Liver (tissue), 9 donors: ENCODE measurements around the gene ALCAM. TPM values are rescaled to one million over a fixed set of nuclear protein-coding genes. Genes with fewer than 3 reads are reported as not detected.

Experiments
- DNase-seq: peaks from one replicate; pipeline ENCODE4 v3.0.0-alpha.2; 2017; ENCODE audit warnings: low spot score
- H3K27ac ChIP-seq, 2 donors: one replicate each; pipeline ENCODE4 v1.7.0; 2013; ENCODE audit warnings: inconsistent platforms in 2 of 2, low read length in 2 of 2, control low read depth in 1 of 2, low read depth in 1 of 2, mild to moderate bottlenecking in 1 of 2
- H3K27me3 ChIP-seq, 4 donors: one replicate each; pipeline versions ENCODE4 v1.6.1 to v1.7.0; 2013; ENCODE audit warnings: low read length in 3 of 4, inconsistent platforms in 1 of 4, mild to moderate bottlenecking in 1 of 4, moderate library complexity in 1 of 4; ENCODE audit not compliant: control insufficient read depth in 4 of 4, insufficient read depth in 4 of 4
- H3K36me3 ChIP-seq, 4 donors: one replicate each; pipeline versions ENCODE4 v1.6.1 to v1.7.0; 2013; ENCODE audit warnings: low read length in 3 of 4, mild to moderate bottlenecking in 3 of 4, low read depth in 1 of 4, moderate library complexity in 1 of 4; ENCODE audit not compliant: control insufficient read depth in 4 of 4, insufficient read depth in 3 of 4
- H3K4me1 ChIP-seq, 4 donors: one replicate each; pipeline versions ENCODE4 v1.6.1 to v1.7.0; 2013; ENCODE audit warnings: low read length in 3 of 4, mild to moderate bottlenecking in 3 of 4, moderate library complexity in 1 of 4; ENCODE audit not compliant: control insufficient read depth in 4 of 4, insufficient read depth in 4 of 4
- H3K4me3 ChIP-seq, 3 donors: one replicate each; pipeline versions ENCODE4 v1.6.1 to v1.7.0; 2013; ENCODE audit warnings: low read length in 3 of 3, control low read depth in 1 of 3, low read depth in 1 of 3, mild to moderate bottlenecking in 1 of 3
- H3K9ac ChIP-seq, 2 donors: one replicate each; pipeline ENCODE4 v1.7.0; 2013; ENCODE audit warnings: low read length in 2 of 2, mild to moderate bottlenecking in 2 of 2, moderate library complexity in 2 of 2, control low read depth in 1 of 2, low read depth in 1 of 2
- H3K9me3 ChIP-seq, 4 donors: one replicate each; pipeline versions ENCODE4 v1.6.1 to v1.7.0; 2013; ENCODE audit warnings: low read length in 3 of 4; ENCODE audit not compliant: control insufficient read depth in 4 of 4
- EGR1 ChIP-seq, 2 donors: IDR thresholded peaks; 2 replicates each; pipeline ENCODE4 v1.6.1; 2016 to 2018; ENCODE audit warnings: antibody characterized with exemption in 2 of 2, low read depth in 2 of 2
- FOXA1 ChIP-seq: IDR thresholded peaks from 2 replicates; pipeline ENCODE4 v1.6.1; 2016; ENCODE audit warnings: antibody characterized with exemption
- FOXA2 ChIP-seq: IDR thresholded peaks from 2 replicates; pipeline ENCODE4 v1.6.1; 2016; ENCODE audit warnings: antibody characterized with exemption
- GABPA ChIP-seq, 2 donors: IDR thresholded peaks in 1 of 2; conservative IDR thresholded peaks in 1 of 2; 2 replicates each; pipeline ENCODE4 v1.6.1; 2016; ENCODE audit warnings: antibody characterized with exemption in 2 of 2, mild to moderate bottlenecking in 1 of 2, moderate library complexity in 1 of 2
- HNF4A ChIP-seq, 2 donors: conservative IDR thresholded peaks; 2 replicates each; pipeline ENCODE4 v1.6.1; 2016; ENCODE audit warnings: antibody characterized with exemption in 2 of 2, mild to moderate bottlenecking in 2 of 2
- HNF4G ChIP-seq: IDR thresholded peaks from 2 replicates; pipeline ENCODE4 v1.6.1; 2016; ENCODE audit warnings: antibody characterized with exemption
- JUND ChIP-seq, 2 donors: IDR thresholded peaks; 2 replicates each; pipeline ENCODE4 v1.6.1; 2016; ENCODE audit warnings: antibody characterized with exemption in 2 of 2
- NR2F2 ChIP-seq: IDR thresholded peaks from 2 replicates; pipeline ENCODE4 v1.6.1; 2016; ENCODE audit warnings: antibody characterized with exemption
- RAD21 ChIP-seq, 2 donors: IDR thresholded peaks; 2 replicates each; pipeline ENCODE4 v1.6.1; 2016; ENCODE audit warnings: antibody characterized with exemption in 2 of 2, mild to moderate bottlenecking in 2 of 2
- RXRA ChIP-seq, 2 donors: IDR thresholded peaks; 2 replicates each; pipeline ENCODE4 v1.6.1; 2017 to 2018; ENCODE audit warnings: antibody characterized with exemption in 2 of 2, mild to moderate bottlenecking in 1 of 2
- SP1 ChIP-seq: IDR thresholded peaks from 2 replicates; pipeline ENCODE4 v1.6.1; 2018; ENCODE audit warnings: antibody characterized with exemption, mild to moderate bottlenecking
- TAF1 ChIP-seq: conservative IDR thresholded peaks from 2 replicates; pipeline ENCODE4 v1.6.1; 2016; ENCODE audit warnings: antibody characterized with exemption, mild to moderate bottlenecking
- YY1 ChIP-seq: IDR thresholded peaks from 2 replicates; pipeline ENCODE4 v1.6.1; 2016; ENCODE audit warnings: antibody characterized with exemption, mild to moderate bottlenecking
- polyA plus RNA-seq, 2 donors: library from polyadenylated mRNA; stranded (reverse) in 1 of 2; unstranded in 1 of 2; fragments of 200-250 nt in 1 of 2; fragments of >200 nt in 1 of 2; fragmentation: Nextera tagmentation in 1 of 2; extraction: Ambion mirVana in 1 of 2; gene quantifications; one replicate each; pipeline versions ENCODE4 v1.2.1 to v1.2.3, GENCODE V29; 2013 to 2015
- total RNA-seq, 2 donors: library from RNA; depleted of rRNA; stranded (reverse); fragments of >200 nt; gene quantifications; one replicate each; pipeline ENCODE4 v1.2.3, GENCODE V29; 2014
- TF ChIP-seq, protein P1 (sequence below): fragments of 150-350 bp; IDR thresholded peaks from 2 replicates; pipeline ENCODE4 v1.5.1; 2017; ENCODE audit warnings: improper control_type of control experiment, low read depth, low read length; ENCODE audit not compliant: missing input control
- TF ChIP-seq, protein P2 (sequence below): IDR thresholded peaks from 2 replicates; pipeline ENCODE4 v1.6.1; 2016; ENCODE audit warnings: antibody characterized with exemption, mild to moderate bottlenecking
- TF ChIP-seq, protein P3 (sequence below): IDR thresholded peaks from 2 replicates; pipeline ENCODE4 v1.6.1; 2016; ENCODE audit warnings: antibody characterized with exemption
- TF ChIP-seq, protein P4 (sequence below): IDR thresholded peaks from 2 replicates; pipeline ENCODE4 v1.6.1; 2016; ENCODE audit warnings: antibody characterized with exemption
- TF ChIP-seq, protein P5 (sequence below): IDR thresholded peaks from 2 replicates; pipeline ENCODE4 v1.6.1; 2016; ENCODE audit warnings: antibody characterized with exemption
- donor health status: healthy.
- donor health status: healthy.
- donor health status: healthy.
- donor health status: healthy.
- donor health status: healthy.

Gene ALCAM
- total and polyA plus RNA-seq, 4 donors, result 14.2 to 62.0 (median 32.3) TPM

DNA sequence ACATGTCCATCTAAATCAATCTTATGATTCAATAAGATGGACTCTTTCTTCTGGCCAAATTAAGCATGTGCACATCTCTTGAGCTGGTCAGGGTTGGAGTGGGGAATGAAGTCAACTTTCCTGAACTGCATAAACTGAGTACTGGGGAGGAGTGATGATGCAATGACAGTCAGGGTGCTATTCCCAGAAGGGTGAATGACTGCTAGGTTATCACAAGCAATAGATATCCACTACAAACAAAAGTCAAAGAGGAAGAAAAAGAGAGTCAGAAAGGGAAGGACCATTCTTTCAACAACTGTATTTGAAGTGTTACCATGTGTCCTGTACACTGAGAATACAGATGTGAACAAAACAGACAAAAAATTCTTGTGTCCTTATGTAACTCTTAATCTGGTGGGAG lies 70.0 kb downstream of the ALCAM start:
- TF ChIP-seq, protein P1, sequence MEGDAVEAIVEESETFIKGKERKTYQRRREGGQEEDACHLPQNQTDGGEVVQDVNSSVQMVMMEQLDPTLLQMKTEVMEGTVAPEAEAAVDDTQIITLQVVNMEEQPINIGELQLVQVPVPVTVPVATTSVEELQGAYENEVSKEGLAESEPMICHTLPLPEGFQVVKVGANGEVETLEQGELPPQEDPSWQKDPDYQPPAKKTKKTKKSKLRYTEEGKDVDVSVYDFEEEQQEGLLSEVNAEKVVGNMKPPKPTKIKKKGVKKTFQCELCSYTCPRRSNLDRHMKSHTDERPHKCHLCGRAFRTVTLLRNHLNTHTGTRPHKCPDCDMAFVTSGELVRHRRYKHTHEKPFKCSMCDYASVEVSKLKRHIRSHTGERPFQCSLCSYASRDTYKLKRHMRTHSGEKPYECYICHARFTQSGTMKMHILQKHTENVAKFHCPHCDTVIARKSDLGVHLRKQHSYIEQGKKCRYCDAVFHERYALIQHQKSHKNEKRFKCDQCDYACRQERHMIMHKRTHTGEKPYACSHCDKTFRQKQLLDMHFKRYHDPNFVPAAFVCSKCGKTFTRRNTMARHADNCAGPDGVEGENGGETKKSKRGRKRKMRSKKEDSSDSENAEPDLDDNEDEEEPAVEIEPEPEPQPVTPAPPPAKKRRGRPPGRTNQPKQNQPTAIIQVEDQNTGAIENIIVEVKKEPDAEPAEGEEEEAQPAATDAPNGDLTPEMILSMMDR, result no peak
- TF ChIP-seq NR2F2, result no peak
- TF ChIP-seq, protein P2, sequence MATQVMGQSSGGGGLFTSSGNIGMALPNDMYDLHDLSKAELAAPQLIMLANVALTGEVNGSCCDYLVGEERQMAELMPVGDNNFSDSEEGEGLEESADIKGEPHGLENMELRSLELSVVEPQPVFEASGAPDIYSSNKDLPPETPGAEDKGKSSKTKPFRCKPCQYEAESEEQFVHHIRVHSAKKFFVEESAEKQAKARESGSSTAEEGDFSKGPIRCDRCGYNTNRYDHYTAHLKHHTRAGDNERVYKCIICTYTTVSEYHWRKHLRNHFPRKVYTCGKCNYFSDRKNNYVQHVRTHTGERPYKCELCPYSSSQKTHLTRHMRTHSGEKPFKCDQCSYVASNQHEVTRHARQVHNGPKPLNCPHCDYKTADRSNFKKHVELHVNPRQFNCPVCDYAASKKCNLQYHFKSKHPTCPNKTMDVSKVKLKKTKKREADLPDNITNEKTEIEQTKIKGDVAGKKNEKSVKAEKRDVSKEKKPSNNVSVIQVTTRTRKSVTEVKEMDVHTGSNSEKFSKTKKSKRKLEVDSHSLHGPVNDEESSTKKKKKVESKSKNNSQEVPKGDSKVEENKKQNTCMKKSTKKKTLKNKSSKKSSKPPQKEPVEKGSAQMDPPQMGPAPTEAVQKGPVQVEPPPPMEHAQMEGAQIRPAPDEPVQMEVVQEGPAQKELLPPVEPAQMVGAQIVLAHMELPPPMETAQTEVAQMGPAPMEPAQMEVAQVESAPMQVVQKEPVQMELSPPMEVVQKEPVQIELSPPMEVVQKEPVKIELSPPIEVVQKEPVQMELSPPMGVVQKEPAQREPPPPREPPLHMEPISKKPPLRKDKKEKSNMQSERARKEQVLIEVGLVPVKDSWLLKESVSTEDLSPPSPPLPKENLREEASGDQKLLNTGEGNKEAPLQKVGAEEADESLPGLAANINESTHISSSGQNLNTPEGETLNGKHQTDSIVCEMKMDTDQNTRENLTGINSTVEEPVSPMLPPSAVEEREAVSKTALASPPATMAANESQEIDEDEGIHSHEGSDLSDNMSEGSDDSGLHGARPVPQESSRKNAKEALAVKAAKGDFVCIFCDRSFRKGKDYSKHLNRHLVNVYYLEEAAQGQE, result peak; percentile 75
- peak in 1 of 2 donors; percentile 61 for TF ChIP-seq EGR1 (IDR thresholded peaks at IDR 0.05; ENCODE audit: low read depth in 2 of 2)
- TF ChIP-seq RAD21 (IDR thresholded peaks at IDR 0.05), result peak; percentile 50 to 65
- TF ChIP-seq FOXA2, result peak; percentile 81
- TF ChIP-seq, protein P3, sequence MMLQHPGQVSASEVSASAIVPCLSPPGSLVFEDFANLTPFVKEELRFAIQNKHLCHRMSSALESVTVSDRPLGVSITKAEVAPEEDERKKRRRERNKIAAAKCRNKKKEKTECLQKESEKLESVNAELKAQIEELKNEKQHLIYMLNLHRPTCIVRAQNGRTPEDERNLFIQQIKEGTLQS, result peak; percentile 98
- TF ChIP-seq SP1, result peak; percentile 80
- TF ChIP-seq, protein P4, sequence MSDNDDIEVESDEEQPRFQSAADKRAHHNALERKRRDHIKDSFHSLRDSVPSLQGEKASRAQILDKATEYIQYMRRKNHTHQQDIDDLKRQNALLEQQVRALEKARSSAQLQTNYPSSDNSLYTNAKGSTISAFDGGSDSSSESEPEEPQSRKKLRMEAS, result peak; percentile 90
- TF ChIP-seq RXRA (IDR thresholded peaks at IDR 0.05), result peak; percentile 100
- TF ChIP-seq HNF4G, result no peak
- peak; percentile 67 for TF ChIP-seq FOXA1
- peak in 1 of 2 donors; percentile 48 for TF ChIP-seq GABPA (IDR thresholded peaks at IDR 0.05 in 1 of 2, conservative IDR thresholded peaks at IDR 0.05 in 1 of 2)
- TF ChIP-seq JUND (IDR thresholded peaks at IDR 0.05), result peak; percentile 83 to 86
- TF ChIP-seq HNF4A (conservative IDR thresholded peaks at IDR 0.05), result peak; percentile 70 to 80
- no peak for TF ChIP-seq TAF1
- TF ChIP-seq YY1, result peak; percentile 66
- TF ChIP-seq, protein P5, sequence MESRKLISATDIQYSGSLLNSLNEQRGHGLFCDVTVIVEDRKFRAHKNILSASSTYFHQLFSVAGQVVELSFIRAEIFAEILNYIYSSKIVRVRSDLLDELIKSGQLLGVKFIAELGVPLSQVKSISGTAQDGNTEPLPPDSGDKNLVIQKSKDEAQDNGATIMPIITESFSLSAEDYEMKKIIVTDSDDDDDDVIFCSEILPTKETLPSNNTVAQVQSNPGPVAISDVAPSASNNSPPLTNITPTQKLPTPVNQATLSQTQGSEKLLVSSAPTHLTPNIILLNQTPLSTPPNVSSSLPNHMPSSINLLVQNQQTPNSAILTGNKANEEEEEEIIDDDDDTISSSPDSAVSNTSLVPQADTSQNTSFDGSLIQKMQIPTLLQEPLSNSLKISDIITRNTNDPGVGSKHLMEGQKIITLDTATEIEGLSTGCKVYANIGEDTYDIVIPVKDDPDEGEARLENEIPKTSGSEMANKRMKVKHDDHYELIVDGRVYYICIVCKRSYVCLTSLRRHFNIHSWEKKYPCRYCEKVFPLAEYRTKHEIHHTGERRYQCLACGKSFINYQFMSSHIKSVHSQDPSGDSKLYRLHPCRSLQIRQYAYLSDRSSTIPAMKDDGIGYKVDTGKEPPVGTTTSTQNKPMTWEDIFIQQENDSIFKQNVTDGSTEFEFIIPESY, result peak; percentile 91
- Histone ChIP-seq H3K9me3 (no peaks in the 10 kb centered on the region), H3K9ac (no peak overlapping the region), H3K27me3 (no peaks in the 10 kb centered on the region), H3K4me3 (no peak overlapping the region), H3K27ac (no peak overlapping the region), H3K4me1 (peaks cover 0 to 13% (median 9%) of the 10 kb centered on the region in 4 donors), H3K36me3 (no peaks in the 10 kb centered on the region)
- no peak for DNase-seq
